NCI-H2227 (cell line): ENCODE data around the gene CNIH2.
A peak's percentile ranks its signal among the peaks of the same experiment; 100 is the strongest.
"Not testable (repeated sequence)": the region's sequence is repeated elsewhere in the genome, so short reads cannot be mapped to it uniquely, and the experiment has no call there.

Experiments used
- DNase-seq: peaks from one replicate; lab custom pipeline; 2025; ENCODE audit not compliant: unreplicated experiment; lab: John Stamatoyannopoulos, UW

The CNIH2 gene

GRCh38 chr11:66275984-66276612 lies 1.9 kb upstream of the CNIH2 start:
- no peak for DNase-seq

GRCh38 chr11:66276619-66277018 lies 1.4 kb upstream of the CNIH2 start:
- not testable (repeated sequence) for DNase-seq

GRCh38 chr11:66277064-66277463 lies 911 bp upstream of the CNIH2 start:
- DNase-seq, result not testable (repeated sequence)

GRCh38 chr11:66278363-66279091 lies 552 bp downstream of the CNIH2 start:
- DNase-seq, result peak; percentile 77

DNA sequence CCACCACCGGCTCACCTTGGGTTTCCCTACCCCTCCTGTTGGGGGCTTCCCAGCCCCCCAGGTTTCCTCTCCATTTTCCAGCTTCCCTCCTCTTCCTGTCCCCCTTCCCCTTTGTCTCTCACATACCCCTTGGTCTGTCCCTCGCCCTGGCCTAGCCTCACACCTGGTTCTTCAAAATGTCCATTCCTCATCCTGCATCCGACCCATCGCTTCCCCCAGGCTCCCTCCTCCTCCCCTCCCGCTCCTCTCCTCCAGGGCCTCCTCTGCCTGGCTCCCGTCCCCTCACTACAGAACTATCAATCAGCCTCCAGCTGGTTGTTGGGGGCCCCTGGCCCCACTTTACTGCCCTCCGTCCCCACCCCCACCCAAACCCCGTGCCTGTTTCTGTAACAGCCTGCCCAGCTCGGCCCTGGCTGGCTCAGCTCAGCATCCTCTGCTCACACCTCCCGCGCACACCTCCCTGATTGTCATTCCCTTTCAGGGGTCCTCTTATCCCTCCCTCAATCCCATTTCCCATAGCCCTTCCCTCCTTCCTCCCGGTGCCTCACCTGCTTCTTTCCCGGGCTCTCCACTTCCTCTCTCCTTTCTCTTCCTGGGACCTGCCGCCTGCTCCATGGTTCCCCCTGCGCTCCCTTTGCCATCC lies 1.2 kb downstream of the CNIH2 start:
- no peak for DNase-seq

GRCh38 chr11:66280428-66280827 lies 2.5 kb downstream of the CNIH2 start:
- peak; percentile 54 for DNase-seq

DNA sequence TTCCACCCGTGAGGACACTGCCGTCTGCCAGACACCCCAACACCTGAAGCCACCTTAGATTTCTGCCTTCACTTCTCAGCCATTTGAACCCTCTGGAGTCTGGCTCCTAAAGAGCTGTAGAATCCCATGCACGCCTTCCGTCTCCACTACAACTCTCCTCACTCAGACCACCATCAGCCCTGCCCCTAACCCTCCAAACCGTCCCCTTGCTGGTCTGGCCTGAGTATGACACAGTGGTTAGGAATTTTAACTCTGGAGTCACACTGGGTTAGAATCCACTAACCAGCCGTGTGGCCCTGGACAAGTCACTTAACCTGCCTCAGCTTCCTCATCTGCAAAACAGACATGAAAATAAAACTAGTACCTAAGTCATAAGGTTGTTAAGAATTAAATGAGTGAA lies 3.0 kb downstream of the CNIH2 start:
- DNase-seq, result no peak

- DNase-seq, result no peak
These were observed 3.9 kb downstream of the CNIH2 start for GRCh38 chr11:66281776-66282467.

GRCh38 chr11:66282468-66283455 lies 4.8 kb downstream of the CNIH2 start:
- DNase-seq, result peak; percentile 99

DNA sequence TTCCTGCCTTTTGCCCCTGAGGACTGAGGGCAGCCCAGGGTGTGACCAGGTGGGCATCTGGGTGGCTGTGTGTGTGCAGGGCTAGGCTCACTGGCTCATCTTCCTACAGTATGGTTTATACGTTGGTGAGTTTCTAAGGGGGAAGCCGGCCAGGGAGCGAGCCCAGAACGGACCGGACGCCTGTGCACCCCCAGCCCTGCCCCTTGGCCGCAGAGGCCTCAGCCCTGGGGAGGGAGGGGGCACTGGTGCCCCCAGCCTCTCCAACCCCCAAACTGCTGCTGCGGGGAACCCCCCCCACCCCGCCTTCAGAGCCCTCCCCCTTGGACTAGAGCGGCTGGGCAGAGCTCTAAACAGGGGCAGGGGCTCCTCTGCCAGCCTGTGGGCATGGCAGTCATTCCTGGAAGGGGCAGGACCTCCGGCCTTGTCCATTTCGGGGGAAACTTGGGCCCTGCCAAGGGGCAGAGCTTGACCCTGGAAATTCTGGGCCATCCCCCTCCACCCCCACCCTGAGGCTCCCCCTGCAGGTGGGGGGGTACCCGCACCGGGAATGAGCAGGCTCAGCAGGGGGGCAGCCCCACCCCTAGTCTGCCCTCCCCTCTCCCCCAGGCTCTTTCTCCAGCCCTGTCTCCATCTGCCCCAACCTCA lies 5.6 kb downstream of the CNIH2 start:
- no peak for DNase-seq

DNA sequence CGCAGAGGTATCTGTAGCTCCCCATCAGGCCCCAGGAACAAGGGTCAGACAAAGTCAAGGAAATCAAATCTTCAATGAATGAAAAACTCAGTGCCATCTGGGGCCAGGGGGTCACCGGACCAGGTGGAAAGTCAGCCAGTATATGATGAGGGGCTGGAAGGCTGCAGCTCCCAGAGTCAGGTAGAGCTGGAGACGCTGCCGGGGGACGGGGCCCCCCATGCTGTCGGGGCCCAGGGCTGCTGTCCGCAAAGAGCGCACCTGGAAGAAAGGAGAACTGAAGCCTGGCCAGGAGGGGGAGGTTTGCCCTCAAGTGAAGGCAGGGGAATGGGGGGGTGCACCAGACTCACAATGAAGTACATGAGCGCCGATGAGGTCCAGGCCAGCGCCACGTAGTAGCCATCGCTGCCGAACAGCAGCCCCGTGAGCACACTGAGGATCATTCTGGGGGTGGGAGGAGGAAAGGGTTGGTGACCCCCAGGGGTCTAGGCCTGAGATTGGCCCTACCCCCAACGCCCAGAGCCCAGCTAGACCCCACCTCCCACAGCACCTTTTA lies 6.6 kb downstream of the CNIH2 start:
- no peak for DNase-seq

DNA sequence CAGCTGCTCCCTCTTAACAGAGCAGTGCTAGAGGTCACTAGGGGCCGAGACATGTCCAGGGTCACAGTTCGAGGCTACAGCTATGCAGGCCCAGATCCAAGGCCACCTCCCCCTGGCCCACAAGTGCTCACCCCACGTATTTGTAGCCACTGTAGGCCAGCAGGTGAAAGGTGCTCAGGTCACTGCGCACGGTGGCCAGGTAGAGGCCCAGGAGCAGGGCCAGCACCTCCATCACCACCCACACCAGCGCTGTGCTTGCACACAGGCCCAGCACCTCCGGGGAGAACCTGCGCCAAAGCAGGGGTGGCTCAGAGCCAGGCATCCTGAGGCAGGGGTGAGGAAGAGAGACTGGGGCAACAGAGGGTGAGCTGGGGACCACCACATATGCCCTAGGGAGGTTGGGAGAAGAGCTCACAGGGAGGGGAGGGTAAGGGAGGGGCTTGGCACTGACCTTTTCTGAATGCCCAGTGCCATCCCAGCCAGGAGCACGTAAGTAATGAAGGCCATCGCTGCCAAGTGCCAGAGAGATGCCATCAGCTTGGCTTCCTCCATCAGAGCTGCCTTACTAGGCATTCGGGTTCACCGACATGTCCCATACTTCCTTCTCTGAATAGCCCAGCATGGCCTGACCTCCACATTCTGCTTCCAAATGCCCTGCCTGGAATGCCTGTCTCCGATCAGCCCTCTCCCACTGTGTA lies 7.4 kb downstream of the CNIH2 start:
- no peak for DNase-seq

DNA sequence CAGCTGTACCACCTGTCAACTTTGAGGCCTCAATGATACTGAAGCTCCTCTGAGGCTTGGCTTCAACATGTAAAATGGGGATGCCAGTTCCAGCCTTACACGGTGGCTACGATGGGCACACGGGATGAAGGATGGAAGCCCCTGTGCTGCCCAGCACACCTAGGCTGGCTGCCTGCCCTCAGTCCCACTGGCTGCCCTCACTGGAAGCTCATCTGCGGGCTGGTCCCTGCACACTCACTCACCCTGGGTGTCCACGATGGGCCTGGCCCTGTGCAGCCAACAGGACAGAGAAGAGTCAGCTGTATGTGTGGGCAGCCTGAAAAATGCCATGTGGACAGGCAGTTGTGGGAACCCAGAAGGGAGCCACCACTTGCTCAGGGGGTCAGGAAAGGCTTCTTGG lies 8.7 kb downstream of the CNIH2 start:
- no peak for DNase-seq

DNA sequence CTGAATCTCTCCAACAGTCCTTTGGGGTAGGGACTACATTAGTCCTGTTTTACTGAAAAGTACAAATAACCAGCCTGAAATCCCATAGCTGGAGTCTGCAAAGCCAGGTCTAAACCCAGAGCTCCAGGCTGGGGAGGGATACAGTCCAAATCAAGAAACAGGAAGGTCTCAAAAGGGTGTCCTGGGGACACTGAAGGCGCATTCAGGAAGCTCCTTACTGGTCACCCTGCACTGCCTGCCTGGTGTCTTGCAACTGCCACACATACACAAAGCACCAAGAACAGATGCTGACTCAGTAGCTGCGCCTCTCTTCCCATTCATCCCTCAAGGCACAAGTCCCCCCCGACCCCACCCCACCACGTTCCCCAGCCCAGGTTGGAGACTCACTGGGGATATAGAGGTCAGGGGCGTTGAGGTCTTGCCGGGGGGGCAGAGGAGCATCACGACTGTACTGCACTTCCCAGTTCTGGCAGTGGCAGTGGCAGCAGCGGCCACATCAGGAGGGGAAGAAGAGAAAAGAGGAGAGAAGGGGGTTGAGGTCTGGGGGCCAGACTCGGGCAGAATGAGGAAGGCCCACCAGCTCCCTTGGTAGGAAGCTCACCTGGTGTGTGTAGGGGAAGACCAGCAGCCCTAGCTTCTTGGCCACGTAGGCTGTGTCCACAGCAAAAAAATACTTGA lies 9.4 kb downstream of the CNIH2 start:
- no peak for DNase-seq

GRCh38 chr11:66287889-66288670 lies 10.1 kb downstream of the CNIH2 start:
- DNase-seq, result no peak

DNA sequence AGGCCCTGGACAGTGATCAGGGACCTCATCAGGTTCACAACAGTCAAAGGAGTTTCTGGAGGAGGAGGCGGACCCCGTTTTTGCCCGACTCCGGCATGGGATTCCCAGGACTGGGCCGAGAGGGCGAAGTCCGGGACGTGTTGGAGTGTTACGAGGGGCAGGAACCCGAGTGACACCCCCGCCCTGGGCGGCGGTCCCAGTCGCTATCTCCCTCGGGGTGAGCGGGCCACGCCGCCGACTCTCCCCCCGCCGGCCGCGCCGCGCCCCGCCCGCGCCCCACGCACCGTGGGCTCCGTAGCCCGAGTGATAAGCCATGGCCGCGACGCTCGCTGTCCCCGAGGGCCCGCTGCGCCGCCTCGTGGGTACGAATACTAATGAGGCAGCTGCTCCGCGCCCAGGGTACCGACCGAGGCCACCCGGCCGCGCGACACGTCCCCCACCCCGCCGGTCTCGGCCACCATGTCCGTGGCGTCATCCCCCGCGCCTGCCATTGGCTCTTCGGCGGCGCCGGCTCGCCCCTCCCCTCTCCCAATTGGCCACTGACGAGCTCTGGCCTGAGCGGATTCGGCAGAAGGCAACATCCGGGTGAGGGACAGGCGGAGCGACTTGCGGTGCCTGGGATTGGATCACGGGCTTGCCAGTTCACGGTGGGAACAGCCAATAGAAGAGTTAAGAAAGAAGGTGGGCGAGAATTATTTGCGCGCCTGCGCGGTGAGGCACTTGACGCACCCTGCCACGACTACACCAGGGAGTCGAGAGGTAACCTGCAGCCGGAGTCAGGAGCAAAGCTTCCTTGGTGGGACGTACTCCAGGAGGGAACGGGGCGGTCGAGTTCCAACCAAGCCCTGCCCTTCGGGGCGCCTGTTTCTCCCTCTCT lies 10.9 kb downstream of the CNIH2 start, which contains the start of gene YIF1A:
Gene YIF1A (minus strand): TSS at position 473 of the 877 bp plus-strand sequence. CDS start 158 bp downstream, at position 315.
- DNase-seq, result peak; percentile 99
